Activated CD8-positive, alpha-beta memory T cell treated with anti-CD3 and anti-CD28 coated beads for 4 hours (primary cell): ENCODE results near the gene ABHD17C.

Experiments
- DNase-seq, 2 donors: peaks; one replicate each; pipeline ENCODE4 v3.0.0-alpha.2; 2020; ENCODE audit warnings: low read depth in 2 of 2

Gene ABHD17C

GRCh38 chr15:80787316-80787715, 92.2 kb downstream of the ABHD17C start:
- no peak for DNase-seq

GRCh38 chr15:80788536-80788935, 93.4 kb downstream of the ABHD17C start:
- DNase-seq = no peak

- no peak for DNase-seq
Measured at GRCh38 chr15:80789296-80789695, 94.2 kb downstream of the ABHD17C start.

- no peak for DNase-seq
Measured at GRCh38 chr15:80789796-80790195, 94.7 kb downstream of the ABHD17C start.

GRCh38 chr15:80790236-80790635, 95.1 kb downstream of the ABHD17C start:
- DNase-seq = no peak

- no peak for DNase-seq
Measured at GRCh38 chr15:80791004-80791403, 95.9 kb downstream of the ABHD17C start.

- no peak for DNase-seq
Measured at GRCh38 chr15:80796407-80796806, 101.3 kb downstream of the ABHD17C start.

- no peak for DNase-seq
Measured at GRCh38 chr15:80798911-80799310, 103.8 kb downstream of the ABHD17C start.

- no peak for DNase-seq
Measured at GRCh38 chr15:80800067-80800466, 105.0 kb downstream of the ABHD17C start.

- DNase-seq = no peak
Measured at GRCh38 chr15:80801891-80802680, 107.0 kb downstream of the ABHD17C start.

- DNase-seq = peak in 1 of 2 donors; percentile 17
Measured at GRCh38 chr15:80803580-80804525, 108.7 kb downstream of the ABHD17C start.

GRCh38 chr15:80804970-80805495, 109.9 kb downstream of the ABHD17C start:
- no peak for DNase-seq
